ENCODE measurements around the gene CACNA1C.
"Not testable (repeated sequence)": the region's sequence is repeated elsewhere in the genome, so short reads cannot be mapped to it uniquely, and the experiment has no call there.

Gene CACNA1C

DNA sequence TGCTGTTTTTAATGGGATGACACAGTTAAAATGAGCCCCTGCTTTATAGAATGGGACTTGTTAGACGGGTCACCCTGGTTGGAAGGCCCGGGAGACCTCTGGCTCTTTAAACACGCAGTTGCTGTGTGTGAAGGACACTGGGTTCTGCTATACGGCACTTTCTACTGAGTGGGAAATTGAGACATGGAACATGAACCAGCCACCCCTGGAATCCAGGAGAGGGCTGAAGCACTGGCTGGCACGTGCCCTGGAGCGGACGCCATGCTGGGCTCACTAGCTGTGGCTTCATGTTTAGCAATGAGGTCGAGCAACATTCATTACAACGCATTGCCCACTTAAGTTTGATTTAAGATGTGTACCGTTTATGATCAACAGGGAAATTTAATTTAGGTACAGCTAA lies 23.9 kb downstream of the CACNA1C start:
- DNase-seq = no peak

DNA sequence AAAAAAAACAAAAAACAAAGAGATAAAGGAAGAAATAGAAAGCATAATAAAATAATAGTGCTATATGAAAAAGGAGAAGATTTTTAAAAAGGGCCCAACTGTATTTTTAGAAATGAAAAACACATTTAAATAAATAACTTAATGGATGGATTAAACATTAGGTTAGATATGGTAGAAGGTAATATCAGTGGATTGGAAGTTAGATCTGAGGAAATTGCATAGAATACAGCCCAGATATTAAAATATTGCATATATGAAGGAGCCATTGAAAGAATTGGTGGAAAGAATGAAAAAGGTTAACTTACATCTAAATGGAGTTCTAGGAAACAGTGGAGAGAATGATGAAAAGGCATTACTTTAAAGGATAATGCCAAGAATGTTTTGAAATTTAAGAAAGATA lies 27.8 kb downstream of the CACNA1C start:
- DNase-seq = no peak

GRCh38 chr12:2082321-2082720 lies 29.5 kb downstream of the CACNA1C start:
- DNase-seq = no peak

- no peak for DNase-seq
Measured at GRCh38 chr12:2083008-2083407, 30.2 kb downstream of the CACNA1C start.

- DNase-seq = no peak
Measured at GRCh38 chr12:2083561-2083960, 30.8 kb downstream of the CACNA1C start.

- no peak for DNase-seq
Measured at GRCh38 chr12:2084553-2085296, 31.9 kb downstream of the CACNA1C start.

DNA sequence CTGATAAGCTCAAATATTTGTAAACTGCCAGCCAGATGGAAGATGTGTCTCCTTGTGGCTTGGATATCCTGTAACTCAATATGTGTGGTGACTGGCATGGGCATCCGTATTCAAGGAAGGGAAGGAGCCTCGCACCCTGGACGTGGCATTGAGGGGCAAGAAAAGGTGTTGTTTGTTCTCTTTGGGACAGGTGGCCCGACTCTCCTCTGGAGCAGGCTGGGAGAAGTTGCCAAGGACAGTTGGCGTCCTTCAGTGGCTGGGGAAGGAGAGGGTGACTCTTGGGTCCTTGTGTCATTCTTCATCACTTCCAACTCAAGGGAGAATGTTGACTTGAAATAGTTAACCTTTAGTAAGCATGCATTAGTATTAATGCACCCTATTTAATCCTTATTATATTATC lies 39.6 kb downstream of the CACNA1C start:
- DNase-seq = no peak

- DNase-seq = no peak
Measured at GRCh38 chr12:2092890-2093289, 40.1 kb downstream of the CACNA1C start.

DNA sequence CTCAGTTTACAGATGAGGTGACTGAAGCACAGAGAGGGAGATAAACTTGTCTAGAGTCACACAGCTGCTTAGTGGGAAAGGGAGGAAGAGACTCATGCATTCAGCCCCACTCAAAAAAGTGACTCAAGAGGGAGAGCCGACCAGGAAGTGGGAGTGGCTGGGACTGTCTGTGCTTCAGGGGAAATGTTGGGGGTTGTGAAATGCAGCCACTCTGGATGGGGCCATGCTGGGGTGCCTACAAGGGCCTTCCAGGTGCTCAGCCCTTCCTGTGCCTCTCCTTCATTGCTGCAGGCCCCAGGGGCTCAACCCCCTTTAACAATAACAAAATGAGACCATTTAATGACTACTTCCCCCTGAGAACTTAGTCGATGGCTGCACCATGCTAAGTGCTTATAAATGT lies 41.8 kb downstream of the CACNA1C start:
- no peak for DNase-seq

- no peak for DNase-seq
Measured at GRCh38 chr12:2095878-2096277, 43.1 kb downstream of the CACNA1C start.

DNA sequence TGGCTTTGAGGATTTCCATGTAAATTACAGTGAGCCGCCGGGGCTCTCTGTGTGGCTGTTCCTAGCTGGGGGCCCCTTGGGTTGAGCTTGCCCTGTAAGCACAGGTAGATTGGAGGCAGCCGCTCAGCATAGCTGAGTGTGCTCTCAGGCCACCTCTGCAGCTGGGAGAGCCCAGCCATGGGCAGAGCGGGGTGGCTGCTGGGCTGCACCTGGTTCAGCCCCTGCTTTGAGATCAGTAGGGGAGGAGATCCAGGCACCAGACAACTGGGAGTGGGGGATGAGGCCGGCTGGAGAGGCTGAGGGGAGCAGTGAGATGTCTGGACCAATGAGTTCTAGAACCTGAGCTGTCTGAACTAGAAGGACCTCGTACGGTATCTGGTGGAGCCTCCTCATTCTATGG lies 44.8 kb downstream of the CACNA1C start:
- no peak for DNase-seq

DNA sequence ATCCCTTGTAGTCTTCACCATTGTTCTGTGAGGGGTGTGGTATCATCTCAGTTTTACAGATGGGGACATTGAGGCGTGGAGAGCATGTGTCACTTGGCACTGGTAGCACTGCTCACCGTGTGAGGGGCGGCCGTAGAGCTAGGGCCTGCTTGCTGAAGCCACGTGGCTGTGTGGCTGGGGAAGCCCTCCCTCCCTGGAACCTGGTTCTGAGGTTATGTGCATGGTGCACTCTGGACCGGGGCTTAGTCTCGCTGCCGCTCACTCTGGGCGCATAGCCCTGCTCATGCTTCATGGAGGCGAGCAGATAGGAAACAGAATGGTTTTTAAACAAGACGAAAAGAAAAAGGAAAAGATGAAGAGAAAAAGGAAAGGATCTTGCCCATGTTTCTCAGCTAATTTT lies 46.1 kb downstream of the CACNA1C start:
- DNase-seq = no peak

DNA sequence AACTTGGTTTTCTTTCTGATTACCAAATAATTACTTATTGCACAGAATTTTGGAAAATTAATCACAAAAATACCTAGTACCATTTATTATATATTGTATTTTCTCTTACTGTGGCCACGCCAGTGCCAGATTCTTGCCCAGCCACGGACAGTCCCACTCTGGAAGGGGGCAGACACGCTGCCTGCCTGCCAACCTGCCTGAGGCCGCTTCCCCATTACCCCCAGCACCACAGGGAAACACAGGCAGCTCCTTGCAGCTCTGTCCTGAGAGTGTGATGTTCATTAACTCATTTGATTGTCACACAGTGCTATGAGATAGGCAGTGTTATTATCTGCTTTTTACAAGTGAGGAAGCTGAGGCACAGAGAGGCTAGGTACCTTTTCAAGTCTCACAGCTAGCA lies 46.8 kb downstream of the CACNA1C start:
- DNase-seq = no peak

GRCh38 chr12:2101359-2101758 lies 48.6 kb downstream of the CACNA1C start:
- DNase-seq = no peak

DNA sequence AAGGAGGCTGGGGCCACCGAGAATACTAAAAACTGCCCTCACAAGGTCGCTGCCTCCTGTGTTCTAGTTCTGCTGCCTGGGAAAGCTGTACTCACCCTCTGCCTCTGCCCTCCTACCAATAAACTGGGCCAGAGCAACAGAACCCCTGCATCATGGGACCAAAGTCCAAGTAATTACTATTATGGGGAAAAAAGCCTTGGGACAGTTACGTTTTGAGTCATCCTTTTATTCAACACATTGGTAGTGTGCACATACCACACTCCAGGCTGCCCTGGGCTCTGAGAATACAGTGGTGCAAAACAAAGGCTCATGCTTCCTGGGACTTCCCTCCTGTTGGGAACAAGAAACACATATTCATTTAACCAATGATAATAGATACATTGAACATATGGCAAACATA lies 49.0 kb downstream of the CACNA1C start:
- DNase-seq = no peak

GRCh38 chr12:2102736-2103135 lies 49.9 kb downstream of the CACNA1C start:
- DNase-seq = not testable (repeated sequence)

- DNase-seq = not testable (repeated sequence)
Measured at GRCh38 chr12:2105387-2105786, 52.6 kb downstream of the CACNA1C start.

GRCh38 chr12:2108166-2108565 lies 55.4 kb downstream of the CACNA1C start:
- DNase-seq = no peak

- DNase-seq = no peak
Measured at GRCh38 chr12:2108975-2109671, 56.3 kb downstream of the CACNA1C start.

DNA sequence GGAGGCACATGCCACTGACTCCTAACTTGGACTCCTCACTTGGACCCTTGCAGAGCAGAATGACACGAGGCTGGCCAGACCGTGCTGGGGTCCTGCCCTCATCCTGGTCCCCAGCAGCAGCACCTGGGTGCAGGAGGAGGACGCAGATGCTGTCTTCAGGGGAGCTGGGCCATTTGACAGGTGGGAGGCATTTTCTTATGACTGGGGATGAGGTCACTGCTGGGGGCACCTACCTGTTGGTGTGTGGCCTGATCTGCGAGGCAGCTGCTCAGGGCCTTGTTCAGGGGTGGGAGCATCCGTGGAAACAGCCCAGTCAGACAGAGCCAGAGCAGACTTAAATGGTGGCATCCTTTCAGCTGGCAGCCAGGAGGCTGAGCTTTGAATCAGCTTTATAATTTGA lies 57.3 kb downstream of the CACNA1C start:
- DNase-seq = no peak

DNA sequence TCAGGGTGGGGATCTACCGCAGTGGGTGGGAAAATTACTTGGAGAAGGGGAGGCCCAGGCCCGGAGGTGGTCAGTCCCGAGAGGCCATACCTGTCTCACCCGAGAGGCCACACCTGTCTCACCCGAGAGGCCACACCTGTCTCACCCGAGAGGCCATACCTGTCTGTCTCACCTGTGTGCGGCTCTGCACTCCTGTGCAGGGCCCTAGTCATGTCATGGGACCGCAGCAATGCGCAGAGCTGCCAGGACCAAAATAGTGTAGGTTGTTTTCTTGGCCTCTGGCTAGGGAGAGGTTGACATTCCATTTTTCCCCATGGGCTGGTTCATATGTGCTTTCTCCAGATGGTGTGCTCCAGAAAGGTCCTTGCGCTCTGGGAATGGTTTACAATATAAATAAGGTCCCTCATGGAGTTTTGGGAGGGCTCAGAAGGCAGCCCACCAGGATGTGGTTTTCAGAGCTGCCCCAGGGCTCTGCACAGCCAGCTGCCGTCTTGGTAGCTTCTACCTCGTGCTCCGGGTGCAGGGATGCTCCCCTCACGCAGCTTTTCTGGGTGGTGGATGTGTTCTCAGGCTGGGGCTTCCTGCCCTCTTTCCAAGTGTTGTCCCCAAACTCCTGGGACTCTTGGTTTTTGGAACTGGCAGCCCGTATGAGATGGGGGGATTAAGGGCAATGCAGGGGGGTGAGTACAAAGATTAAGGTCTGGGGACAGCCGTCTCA lies 58.2 kb downstream of the CACNA1C start:
- no peak for DNase-seq

GRCh38 chr12:2111826-2112225 lies 59.0 kb downstream of the CACNA1C start:
- DNase-seq = no peak

DNA sequence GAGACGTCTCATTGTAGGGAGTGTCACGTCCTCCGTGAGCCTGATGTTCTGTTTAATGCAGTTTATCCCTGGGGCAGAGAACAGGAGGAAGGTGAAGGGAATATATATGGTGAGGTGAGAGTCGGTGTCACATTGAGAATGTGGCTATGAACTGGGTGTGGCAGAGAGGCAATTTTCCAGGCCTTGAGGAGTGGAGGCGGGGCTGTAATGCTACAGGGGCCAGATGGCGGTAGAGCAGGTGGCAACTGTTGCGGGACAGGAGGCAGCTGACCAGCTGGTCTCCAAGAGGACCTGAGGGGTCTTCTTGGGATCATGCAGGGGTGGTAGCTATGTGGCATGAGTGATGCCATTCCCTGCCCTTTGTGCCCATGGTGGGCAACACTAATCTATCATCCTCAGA lies 59.6 kb downstream of the CACNA1C start:
- DNase-seq = no peak

All from activated naive CD4-positive, alpha-beta T cell treated with Interleukin-2 at 50 U/mL for 16 hours (primary cell).